ENCODE data around the gene USP50.
"Not testable (repeated sequence)": the region's sequence is repeated elsewhere in the genome, so short reads cannot be mapped to it uniquely, and the experiment has no call there.

USP50 gene

DNA sequence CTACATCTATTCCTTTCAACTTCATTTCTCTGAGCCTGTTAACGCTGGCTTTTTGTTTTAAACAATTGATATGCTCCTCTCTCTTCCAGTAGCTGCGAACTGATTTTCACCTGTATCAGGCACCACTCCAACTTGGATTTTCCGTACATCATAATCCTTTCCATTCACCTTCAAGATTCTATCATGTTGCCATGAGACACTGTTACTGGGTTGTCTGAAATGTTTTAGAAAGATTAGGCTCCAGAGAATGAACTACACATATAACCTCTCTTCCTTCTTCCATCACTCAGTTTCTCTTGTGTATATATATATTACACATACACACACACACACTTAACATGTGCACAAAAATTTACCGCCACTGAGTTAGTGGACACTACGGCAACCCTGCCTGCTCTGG, at the start of gene USP50:
TSS of gene USP50 (minus strand) at position 101 of the 400 bp plus-strand sequence. CDS start 141 bp downstream, outside the sequence.
- no peak for DNase-seq

DNA sequence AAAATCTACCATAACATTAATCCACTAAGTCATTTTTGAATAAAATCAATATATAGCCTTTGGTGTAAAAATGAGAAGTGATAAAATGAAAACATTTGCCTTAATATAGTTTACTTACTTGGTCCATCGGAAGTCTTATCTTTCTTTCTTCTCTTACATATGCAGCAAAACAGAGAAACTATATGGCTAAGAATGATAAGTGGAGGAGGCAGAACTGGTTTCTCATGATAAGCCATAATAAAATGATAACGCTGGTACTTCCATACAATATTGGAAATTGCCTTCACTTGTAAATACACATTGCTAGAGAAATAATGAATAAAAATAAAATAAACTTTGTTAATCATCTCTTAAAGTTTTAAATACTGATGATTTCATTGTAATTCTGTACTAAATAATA, 47.8 kb upstream of the USP50 start:
- DNase-seq = no peak

DNA sequence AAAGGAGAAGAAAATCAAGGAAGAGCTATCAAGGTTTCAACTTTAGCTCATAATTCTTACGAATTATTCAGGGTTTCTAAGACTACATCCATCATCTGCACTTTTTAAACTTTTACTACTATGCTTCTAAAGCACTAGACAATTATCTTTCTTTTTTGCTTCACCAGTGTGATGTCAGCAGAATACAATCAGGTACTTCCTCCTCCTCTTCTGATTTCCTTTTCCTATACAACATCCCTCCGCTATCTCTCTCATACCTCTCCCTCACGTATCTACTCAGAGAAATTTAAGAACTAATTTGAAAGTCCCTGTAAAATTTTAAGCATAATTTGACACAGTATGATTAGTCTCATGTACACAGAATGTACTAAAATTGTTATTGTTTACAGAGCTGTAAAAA, 47.3 kb upstream of the USP50 start:
- no peak for DNase-seq

DNA sequence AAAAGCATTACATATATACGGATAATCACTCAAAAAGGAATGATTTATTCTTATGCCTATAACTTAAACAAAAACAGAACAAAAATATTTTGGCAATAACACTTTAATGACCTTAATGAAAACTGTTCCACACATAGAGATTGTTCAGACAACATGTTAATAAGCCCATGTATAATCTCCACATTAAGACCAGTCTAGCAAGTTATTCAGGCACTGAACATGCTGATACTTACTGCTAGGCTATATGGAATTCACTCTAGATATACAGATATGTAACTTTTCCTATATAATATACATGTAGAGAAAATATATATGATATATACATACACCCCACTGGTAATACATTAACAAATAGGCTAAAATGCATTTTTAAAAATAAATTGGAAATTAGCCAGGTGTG, 43.8 kb upstream of the USP50 start:
- DNase-seq = no peak

DNA sequence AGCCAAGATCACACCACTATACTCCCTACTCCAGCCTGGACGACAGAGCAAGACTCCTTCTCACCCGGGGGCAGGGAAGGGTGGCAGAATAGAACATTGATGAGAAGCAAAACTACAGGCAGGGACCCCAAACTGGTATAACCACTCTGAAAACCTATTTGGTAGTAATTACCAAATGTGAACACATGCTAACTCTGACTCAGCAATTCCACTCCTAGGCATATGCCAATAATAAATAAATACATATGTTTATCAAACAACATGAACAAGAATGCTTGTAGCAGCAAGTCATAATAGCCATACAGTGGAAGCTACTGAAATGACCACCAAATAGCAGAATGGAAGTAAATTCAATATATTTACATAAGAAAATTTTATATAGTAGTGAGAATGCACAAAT, 31.0 kb upstream of the USP50 start:
- no peak for DNase-seq

DNA sequence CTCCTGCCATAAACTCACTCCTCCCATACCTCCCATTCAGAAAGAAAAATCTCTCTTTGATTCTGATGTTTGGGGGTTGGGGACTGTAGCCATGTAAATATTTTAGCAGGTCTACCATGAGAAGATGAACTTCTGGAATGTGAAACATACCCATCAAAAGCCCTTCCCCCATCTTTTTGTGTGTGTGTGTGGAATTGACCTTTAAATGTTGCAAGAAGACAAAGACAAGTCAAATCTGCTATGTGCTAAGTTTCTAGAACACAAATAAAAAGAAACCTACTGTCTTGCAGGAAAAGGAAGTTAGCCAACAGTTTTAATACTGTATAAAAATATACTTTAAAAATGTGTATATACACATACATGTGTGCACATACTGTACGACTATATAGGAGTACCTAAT, 29.7 kb upstream of the USP50 start:
- no peak for DNase-seq

DNA sequence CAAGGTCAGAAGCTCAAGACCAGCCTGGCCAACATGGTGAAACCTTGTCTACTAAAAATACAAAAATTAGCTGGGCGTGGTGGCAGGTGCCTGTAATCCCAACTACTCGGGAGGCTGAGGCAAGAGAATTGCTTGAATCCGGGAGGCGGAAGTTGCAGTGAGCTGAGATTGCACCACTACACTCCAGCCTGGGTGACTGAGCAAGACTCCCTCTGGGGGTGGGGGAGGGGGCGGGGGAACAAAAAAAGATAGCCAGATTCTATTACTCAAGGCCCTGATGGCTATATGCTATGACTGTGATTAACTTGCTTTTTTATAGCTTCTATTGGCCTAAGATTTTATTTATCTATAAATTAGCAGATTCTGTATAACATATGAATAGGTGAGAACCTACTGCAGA, 27.4 kb upstream of the USP50 start:
- not testable (repeated sequence) for DNase-seq

DNA sequence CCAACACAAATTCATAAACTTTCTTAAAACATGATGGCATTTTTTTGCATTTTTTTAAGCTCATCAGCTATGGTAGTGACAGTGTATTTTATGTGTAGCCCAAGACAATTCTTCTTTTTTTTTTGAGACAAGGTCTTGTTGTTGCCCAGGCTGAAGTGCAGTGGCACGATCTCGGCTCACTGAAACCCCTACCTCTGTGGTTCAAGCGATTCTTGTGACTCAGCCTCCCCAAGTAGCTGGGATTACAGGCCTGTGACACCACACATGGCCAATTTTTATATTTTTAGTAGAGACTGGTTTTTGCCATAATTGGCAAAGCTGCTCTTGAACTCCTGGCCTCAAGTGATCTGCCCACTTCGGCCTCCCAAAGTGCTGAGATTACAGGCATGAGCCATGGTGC, 17.3 kb upstream of the USP50 start:
- DNase-seq = no peak

DNA sequence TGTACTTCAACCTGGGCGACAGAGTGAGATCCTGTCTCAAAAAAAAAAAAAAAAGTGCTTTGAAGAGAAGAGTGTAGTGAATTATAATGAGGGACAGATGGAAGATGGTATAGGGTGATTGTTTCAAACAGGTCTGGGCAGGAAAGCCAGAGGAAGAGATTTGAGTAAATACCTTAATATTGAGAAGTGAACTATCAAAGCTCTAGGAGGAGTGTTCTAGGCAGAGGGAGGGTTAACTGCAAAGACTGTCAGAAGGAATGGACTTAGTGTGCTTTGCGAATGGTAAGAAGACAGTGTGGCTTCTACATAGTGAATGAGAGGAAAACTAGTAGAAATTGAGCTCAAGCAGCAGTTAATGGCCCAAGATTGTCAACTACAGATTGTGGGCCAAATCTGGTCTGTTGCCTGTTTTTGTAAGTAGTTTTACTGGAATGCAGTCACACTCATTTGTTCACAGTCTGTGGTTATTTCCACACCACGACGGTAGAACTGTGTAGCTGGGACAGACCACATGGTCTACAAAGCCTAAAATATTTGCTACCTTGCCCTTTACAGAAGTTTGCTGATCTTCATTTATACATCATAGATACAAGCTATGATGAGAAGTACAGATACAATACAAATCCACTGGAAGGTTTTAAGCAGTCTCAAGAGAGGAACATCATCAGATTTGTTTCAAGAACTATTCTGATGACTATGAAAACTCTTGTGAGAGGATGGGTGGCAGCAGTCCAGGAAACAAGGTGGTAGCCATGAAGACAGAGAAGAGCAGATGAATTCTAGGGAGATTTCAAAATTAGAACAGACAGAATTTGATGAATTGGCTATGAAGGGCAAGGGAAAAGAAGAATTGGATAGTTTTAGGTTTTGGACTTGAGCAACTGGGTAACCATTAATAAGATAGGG, 16.5 kb upstream of the USP50 start:
- no peak for DNase-seq

DNA sequence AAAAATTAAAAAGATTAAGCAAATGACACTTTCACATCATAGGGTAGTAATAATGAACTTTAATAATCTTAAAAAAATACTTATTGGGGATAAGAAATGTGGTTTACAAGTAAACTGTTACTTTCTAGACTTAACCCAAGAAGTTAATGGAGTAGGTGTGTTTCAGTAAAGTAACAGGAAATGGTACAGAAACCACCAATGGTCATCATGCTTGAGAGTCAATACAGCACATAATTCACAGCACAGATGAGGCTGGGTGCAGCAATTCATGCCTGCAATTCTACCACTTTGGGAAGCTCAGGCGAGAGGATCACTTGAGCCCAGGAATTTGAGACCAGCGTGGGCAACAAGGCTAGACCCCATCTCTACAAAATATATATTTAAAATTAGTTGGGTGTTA, 11.5 kb upstream of the USP50 start:
- DNase-seq = no peak

DNA sequence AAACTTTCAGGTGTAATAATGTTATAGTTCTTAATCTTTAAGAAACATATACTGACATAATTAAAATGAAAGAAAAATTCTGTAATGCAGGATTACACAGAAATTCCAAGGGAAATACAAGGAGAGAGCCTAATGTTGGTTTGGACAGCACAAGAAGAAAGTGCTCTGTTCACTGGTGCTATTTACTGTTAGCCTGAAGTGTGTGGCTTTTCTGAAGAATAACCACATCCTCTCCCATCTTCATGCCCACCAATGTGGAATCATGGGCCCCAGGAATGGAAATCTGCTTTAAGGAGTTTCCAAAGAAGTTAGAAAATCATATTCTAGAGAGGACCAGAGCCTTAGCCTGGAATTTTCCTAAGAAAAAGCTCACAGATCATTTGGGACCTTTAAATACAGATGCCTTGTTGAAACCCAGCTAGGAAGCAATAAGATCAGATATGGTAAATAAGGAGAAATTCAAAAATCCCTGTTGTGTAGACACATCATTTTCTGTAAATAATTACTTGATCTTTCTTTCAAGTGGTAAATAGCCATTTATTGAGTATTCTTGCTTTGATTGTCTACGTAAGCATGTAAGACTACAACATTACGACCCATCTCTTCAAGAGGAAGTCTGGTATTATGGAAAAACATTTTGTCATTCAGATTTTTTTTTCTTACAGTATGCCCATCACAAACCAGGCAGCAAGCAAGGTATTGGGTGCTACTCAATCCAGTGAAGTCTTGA, 10.3 kb upstream of the USP50 start:
- no peak for DNase-seq

DNA sequence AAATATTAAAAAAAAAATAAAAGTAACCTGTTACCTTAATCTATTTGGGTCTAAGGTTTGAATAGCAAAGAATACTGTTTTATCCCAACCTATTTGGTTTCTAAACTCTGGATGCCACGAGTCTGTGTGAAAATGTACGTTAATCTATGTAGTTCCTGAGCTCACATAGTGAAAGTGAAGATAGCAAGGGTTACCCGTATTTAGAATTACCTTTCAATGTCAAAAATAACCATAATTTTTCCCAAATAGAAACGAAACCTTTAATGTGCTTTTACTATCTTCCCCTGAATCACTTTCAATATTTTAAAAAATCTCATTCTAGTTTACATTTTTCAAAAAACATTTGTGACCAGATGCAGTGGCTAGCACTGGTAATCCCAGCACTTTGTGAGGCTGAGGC, 5.8 kb upstream of the USP50 start:
- no peak for DNase-seq

DNA sequence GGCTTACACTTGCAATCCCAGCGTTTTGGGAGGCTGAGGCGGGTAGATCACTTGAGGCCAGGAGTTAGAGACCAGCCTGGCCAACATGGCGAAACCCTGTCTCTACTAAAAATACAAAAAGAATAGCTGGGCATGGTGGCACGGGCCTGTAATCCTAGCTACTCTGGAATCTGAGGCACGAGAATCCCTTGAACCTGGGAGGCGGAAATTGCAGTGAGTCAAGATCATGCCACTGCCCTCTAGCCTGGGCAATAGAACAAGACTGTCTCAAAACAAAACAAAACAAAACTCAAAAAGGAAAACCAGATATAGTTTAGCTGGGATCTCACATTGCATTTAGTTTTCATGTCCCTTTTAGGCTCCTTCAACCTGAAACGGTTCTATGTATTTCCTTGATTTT, 2.9 kb upstream of the USP50 start:
- no peak for DNase-seq

DNA sequence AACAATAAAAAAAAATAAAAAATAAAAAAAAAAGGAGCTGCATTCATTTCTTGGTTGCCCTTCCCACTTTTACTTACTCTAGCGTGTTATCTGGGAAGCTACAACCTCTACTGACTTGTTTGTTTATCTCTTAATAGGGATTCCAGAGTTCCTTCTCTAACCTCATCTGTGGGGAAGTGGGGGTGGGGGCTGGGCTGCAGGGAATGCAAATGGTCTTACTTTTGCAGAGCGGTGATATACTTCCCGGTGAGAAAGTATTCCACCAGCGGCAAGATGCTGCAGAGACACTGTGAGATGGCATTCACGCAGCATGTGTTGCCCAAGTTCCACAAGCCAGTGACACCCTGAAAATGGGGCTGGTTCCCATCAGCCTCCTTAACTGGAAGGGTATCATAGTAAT, 2.1 kb downstream of the USP50 start:
- DNase-seq = no peak

DNA sequence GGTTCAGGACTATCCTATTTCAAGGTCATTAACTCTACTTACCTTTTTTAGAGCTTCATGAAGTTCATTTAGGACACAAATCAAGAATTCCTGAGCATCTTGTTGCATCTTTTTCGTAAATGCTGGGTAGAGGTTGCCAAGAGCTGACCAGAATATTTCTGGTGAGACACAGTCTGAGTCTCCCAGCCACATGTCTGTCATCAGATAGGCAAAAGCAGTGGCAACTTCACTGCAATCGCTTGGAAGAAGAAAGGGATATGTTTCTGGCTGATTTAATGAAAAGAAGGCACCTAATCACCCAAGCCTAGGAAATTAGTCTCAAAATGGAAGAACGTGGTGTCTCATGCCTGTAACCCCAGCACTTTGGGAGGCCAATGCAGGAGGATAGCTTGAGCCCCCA, 2.9 kb downstream of the USP50 start:
- no peak for DNase-seq

DNA sequence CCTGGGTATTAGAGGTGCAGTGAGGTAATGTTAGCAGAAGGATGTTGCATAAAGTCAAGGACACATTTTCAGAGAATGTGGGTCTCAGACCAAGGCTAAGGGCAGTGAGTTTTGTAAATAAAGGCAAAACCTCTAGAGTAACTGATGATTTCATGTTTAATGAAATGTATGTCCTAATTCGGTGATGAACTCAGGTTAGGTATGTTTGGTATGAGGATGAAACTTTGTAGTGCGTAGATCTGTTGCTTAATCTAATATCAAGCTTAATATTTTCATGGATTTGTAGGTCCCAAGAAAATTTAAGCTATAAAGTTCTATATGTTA, 3.6 kb downstream of the USP50 start:
- no peak for DNase-seq

DNA sequence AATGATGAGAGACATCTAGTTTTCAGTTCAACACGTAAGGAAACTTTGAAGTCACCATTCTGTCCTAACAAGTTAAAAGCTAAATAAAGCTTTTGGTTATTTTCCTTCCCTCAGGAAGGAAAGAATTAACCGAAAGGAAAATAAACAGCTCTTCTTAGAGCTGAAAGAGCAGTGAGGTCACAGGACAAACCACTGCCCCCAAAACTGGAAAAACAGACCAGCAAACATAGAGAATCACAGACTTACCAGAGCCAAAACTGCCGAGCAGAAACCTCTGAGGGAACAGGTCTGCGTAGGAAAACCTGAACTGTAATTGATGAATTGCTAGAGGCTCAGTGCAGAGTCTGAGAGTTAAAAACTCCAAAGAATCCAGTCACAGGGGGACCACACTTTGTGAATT, 14.7 kb downstream of the USP50 start:
- no peak for DNase-seq

DNA sequence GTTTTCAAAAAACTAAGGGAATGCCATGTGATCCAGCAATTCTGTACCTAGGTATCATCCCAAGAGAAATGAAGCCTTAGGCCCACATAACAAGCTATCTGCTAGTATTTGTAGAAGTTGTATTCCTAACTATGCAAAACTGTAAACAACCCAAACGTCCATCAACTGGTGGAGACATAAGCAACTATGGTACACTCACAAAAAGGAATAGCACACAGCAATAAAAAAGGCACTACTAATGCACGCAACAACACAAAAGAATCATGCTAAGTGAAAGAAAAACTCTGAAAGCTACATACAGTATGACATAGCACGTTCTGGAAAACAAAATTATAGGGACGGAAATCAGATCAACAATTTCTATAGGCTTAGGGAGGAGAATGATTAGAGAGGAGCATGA, 15.3 kb downstream of the USP50 start:
- DNase-seq = no peak

DNA sequence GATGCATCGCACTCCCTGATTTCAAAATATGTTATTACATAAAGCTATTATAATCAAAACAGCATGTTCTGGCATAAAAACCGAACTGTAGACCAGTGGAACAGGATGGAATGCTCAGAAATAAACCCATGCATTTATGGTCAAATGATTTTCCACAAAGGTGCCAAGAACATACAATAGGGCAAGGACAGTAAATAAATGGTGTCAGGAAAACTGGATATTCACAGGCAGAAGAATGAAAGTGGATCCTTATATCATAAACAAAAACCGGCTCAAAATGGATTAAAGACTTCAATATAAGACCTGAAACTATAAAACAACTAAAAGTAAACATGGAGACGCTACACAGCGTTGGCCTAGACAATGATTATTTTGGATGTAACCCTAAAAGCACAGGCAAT, 22.6 kb downstream of the USP50 start:
- no peak for DNase-seq

DNA sequence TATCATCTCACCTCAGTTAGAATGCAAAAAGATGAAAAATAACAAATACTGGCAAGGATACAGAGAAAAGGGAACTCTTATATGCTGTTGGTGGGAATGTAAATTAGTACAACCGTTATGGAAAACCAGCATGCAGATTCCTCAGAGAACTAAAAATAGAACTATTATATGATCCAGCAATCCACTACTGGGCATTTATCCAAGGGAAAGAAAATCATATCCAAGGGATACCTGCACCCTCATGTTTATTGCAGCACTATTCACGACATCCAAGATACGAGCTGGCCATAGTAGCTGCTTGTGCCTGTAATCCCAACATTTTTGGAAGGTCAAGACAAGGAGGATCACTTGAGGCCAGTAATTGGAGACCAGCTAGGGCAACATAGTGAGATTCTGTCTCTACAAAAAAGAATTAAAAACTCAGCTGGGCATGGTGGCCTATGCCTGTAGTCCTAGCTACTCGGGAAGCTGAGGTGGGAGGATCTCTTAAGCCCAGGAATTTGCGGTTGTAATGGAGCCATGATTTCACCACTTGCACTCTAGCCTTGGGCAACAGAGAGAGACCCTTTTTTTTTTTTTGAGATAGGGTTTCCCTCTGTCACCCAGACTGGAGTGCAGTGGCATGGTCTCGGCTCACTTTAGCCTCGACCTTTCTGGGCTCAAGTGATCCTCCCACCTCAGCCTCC, 26.6 kb downstream of the USP50 start:
- DNase-seq = no peak

DNA sequence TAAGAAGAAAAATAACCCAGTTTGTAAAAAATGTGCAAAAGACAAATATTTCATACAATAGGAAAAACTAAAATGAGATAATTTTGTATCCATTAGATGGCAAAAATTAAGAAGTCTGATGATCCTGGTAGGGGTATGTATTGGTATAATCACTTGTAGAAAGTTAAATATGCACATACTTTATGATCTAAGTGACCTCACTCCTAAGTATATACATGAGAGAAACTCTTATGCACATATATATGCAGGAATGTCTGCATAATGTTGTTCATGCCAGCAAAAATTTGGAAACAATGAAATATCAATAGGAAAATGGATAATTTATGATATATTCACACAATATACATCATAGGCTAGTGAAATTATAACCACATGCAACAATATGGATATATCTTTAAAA, 33.5 kb downstream of the USP50 start:
- no peak for DNase-seq

DNA sequence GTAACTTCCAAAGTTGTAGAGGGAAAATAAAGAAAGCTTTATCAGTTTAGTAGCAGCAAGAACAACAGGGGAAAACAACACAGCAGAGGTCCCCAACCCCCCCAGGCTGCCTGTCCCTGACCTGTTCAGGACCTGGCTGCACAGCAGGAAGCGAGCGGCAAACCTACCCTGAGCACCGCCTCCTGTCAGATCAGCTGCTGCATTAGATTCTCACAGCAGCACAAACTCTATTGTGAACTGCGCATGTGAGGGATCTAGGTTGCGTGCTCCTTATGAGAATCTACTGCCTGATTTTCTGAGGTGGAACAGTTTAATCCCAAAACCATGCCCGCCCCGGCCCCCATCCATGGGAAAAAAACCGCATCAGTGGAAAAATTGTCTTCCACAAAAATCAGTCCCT, 40.3 kb downstream of the USP50 start:
- DNase-seq = no peak

DNA sequence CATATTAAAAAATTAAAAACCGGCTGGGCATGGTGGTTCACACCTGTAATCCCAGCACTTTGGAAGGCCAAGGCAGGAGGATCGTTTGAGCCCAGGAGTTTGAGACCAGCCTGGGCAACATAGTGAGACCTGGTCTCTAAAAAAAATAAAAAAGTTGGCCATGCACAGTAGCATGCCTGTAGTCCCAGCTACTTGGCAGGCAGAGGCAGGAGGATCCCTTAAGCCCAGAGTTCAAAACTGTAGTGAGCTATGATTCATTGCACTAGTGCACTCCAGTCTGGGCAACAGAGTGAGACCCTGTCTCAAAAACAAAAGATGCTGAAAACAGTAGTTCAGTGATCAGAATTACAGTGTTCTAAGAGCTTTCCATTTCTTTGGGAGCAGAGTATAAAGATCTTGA, 40.8 kb downstream of the USP50 start:
- not testable (repeated sequence) for DNase-seq

DNA sequence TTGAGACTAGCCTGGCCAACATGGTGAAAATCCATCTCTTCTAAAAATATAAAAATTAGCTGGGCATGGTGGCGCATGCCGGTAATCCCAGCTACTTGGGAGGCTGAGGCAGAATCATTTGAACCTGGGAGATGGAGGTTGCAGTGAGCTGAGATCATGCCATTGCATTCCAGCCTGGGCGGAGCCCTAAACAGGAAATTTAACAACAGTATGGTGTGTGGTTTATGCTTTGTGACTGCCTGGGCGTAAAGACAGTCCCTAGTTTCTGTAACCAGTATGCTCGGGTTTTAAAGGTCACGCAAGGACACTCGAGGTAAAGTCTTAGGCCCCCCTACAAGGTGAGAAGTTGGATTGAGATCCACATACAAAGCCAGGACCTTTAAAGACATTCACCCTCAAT, 43.3 kb downstream of the USP50 start:
- DNase-seq = no peak
